ENCODE data around the gene FBRSL1.
"Not testable (repeated sequence)": the region's sequence is repeated elsewhere in the genome, so short reads cannot be mapped to it uniquely, and the experiment has no call there.

Gene FBRSL1

GRCh38 chr12:132456944-132457495 is 32.9 kb upstream of the FBRSL1 start:
- TF ChIP-seq JUND (IDR thresholded peaks at IDR 0.05; ENCODE audit: low read depth), result no peak
- in situ Hi-C loops (cut with HindIII; ENCODE audit: low pct_unique_long_range_greater_than_20kb, low sequenced_read_pairs), result no loop called here
- DNase-seq (ENCODE audit: low read depth in 1 of 2, low spot score in 1 of 2), result no peak

DNA sequence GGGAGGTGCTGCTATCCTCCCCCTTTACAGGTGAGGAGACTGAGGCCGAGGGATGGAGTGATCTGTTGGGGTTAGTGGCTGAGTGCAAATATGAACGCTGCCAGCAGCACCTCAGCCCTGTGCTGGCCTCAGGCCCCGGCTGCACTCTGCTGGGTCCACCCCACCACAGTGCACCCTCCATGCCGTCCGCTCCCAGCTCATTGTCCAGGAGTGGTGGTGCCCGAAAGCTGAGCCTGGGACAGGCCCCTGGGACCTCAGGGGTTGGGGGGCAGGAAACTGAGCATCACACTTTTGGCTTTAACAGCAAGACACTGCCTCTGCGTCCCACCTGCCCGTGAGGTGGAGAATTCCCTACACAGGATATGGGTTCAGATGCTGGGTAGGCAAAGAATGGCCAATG is 31.5 kb upstream of the FBRSL1 start:
- TF ChIP-seq JUND (IDR thresholded peaks at IDR 0.05; ENCODE audit: low read depth), result no peak
- no peak for DNase-seq (ENCODE audit: low read depth in 1 of 2, low spot score in 1 of 2)
- in situ Hi-C loops (cut with HindIII; ENCODE audit: low pct_unique_long_range_greater_than_20kb, low sequenced_read_pairs), result no loop called here

- DNase-seq (ENCODE audit: low read depth in 1 of 2, low spot score in 1 of 2), result peak in 1 of 2 experiments; percentile 41
- in situ Hi-C loops (cut with HindIII; ENCODE audit: low pct_unique_long_range_greater_than_20kb, low sequenced_read_pairs), result no loop called here
- TF ChIP-seq JUND (IDR thresholded peaks at IDR 0.05; ENCODE audit: low read depth), result no peak
Measured at GRCh38 chr12:132458846-132459641, 30.9 kb upstream of the FBRSL1 start.

DNA sequence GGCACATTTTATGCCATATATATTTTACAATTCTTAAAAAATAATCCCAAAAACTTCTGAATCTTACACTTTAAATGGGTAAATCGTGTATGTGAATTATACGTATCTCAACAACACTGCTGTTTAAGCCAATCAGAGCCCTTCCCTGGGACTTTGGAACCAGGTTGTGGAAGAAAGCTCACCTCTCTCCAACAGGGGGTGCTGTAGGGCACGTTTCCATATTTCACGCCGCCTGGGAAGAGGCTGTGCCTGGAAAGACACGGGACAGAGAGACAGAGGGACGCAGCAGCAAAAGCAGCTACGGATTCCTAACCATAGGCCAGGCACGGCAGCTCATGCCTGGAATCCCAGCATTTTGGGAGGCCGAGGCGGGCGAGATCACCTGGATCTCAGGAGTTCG is 29.4 kb upstream of the FBRSL1 start:
- no peak for TF ChIP-seq JUND (IDR thresholded peaks at IDR 0.05; ENCODE audit: low read depth)
- in situ Hi-C loops (cut with HindIII; ENCODE audit: low pct_unique_long_range_greater_than_20kb, low sequenced_read_pairs), result no loop called here
- no peak for DNase-seq (ENCODE audit: low read depth in 1 of 2, low spot score in 1 of 2)

- in situ Hi-C loops (cut with HindIII; ENCODE audit: low pct_unique_long_range_greater_than_20kb, low sequenced_read_pairs), result no loop called here
- no peak for DNase-seq (ENCODE audit: low read depth in 1 of 2, low spot score in 1 of 2)
- TF ChIP-seq JUND (IDR thresholded peaks at IDR 0.05; ENCODE audit: low read depth), result no peak
Measured at GRCh38 chr12:132461526-132461925, 28.4 kb upstream of the FBRSL1 start.

- TF ChIP-seq JUND (IDR thresholded peaks at IDR 0.05; ENCODE audit: low read depth), result no peak
- no peak for DNase-seq (ENCODE audit: low read depth in 1 of 2, low spot score in 1 of 2)
- in situ Hi-C loops (cut with HindIII; ENCODE audit: low pct_unique_long_range_greater_than_20kb, low sequenced_read_pairs), result no loop called here
Measured at GRCh38 chr12:132462788-132463187, 27.2 kb upstream of the FBRSL1 start.

DNA sequence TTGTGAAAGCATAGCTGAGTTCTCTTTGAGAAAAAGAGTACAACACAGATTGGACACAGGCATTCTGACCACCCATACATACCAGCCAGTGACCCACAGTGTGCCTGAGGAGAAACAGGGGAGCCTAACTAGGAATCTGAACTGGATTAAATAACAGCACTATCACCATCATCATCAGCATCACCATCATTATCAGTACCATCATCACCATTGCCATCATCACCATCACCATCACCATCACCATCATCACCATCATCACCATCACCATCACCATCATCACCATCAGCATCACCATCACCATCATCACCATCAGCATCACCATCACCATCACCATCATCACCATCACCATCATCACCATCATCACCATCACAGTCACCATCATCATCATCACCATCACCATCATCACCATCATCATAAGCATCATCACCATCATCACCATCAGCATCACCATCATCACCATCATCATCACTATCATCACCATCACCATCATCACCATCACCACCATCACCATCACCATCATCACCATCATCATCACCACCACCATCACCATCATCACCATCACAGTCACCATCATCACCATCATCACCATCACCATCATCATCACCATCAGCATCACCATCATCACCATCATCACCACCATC is 26.5 kb upstream of the FBRSL1 start:
- in situ Hi-C loops (cut with HindIII; ENCODE audit: low pct_unique_long_range_greater_than_20kb, low sequenced_read_pairs); DNase-seq (ENCODE audit: low read depth in 1 of 2, low spot score in 1 of 2): not testable (repeated sequence)

DNA sequence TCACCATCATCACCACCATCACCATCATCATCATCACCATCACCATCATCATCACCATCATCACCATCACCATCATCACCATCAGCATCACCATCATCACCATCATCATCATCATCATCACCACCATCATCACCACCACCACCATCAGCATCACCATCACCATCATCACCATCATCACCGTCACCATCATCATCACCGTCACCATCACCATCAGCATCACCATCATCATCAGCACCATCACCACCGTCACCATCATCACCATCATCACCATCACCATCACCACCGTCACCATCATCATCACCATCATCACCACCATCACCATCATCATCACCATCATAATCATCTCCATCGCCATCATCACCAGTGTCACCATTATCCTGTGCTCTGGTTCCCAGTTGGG is 25.6 kb upstream of the FBRSL1 start:
- in situ Hi-C loops (cut with HindIII; ENCODE audit: low pct_unique_long_range_greater_than_20kb, low sequenced_read_pairs); DNase-seq (ENCODE audit: low read depth in 1 of 2, low spot score in 1 of 2): not testable (repeated sequence)

GRCh38 chr12:132464820-132465219 is 25.1 kb upstream of the FBRSL1 start:
- no peak for TF ChIP-seq JUND (IDR thresholded peaks at IDR 0.05; ENCODE audit: low read depth)
- DNase-seq (ENCODE audit: low read depth in 1 of 2, low spot score in 1 of 2), result no peak
- in situ Hi-C loops (cut with HindIII; ENCODE audit: low pct_unique_long_range_greater_than_20kb, low sequenced_read_pairs), result no loop called here

- in situ Hi-C loops (cut with HindIII; ENCODE audit: low pct_unique_long_range_greater_than_20kb, low sequenced_read_pairs), result no loop called here
- no peak for DNase-seq (ENCODE audit: low read depth in 1 of 2, low spot score in 1 of 2)
Measured at GRCh38 chr12:132465269-132466190, 24.4 kb upstream of the FBRSL1 start.

DNA sequence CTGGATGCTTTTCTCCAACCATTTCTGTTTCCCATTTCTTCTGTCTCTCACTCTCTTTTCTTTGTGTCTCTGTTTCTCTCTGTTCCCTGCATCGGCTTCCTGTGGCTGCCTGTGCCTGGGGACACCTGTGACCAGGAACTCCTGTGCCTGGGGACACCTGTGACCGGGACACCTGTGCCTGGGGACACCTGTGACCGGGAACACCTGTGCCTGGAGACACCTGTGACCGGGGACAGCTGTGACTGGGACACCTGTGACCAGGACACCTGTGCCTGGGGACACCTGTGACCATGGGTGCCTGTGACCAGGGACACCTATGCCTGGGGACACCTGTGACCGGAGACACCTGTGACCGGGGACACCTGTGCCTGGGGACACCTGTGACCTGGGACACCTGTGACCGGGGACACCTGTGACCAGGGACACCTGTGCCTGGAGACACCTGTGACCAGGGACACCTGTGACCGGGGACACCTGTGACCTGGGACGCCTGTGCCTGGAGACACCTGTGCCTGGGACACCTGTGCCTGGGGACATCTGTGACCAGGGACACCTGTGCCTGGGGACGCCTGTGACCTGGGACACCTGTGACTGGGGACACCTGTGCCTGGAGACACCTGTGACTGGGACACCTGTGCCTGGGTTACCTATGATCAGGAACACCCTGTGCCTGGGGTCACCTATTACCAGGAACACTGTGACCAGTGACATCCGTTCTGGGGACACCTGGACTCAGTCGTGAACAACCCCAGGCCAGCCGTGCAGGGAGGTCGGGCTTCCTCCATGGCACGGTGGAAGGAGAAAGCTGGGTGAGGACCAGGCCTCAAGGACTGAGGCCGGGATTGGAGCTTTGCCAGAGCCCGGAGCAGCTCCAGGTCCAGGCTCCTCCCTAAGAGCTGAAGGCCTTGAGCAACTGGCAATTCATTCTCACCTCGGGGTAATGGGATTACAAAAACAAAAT is 23.4 kb upstream of the FBRSL1 start:
- in situ Hi-C loops (cut with HindIII; ENCODE audit: low pct_unique_long_range_greater_than_20kb, low sequenced_read_pairs), result no loop called here
- DNase-seq (ENCODE audit: low read depth in 1 of 2, low spot score in 1 of 2), result no peak
- no peak for TF ChIP-seq JUND (IDR thresholded peaks at IDR 0.05; ENCODE audit: low read depth)

More at GRCh38 chr12:132465269-132466190, 24.4 kb upstream of the FBRSL1 start:
- TF ChIP-seq JUND (IDR thresholded peaks at IDR 0.05; ENCODE audit: low read depth), result no peak
